Central memory CD4-positive, alpha-beta T cell (primary cell): ENCODE data around the gene ZFPM1.
"Not testable (repeated sequence)": the region's sequence is repeated elsewhere in the genome, so short reads cannot be mapped to it uniquely, and the experiment has no call there.

Experiments used
- DNase-seq: peaks from one replicate; pipeline ENCODE4 v3.0.0; 2022

ZFPM1 gene

DNA sequence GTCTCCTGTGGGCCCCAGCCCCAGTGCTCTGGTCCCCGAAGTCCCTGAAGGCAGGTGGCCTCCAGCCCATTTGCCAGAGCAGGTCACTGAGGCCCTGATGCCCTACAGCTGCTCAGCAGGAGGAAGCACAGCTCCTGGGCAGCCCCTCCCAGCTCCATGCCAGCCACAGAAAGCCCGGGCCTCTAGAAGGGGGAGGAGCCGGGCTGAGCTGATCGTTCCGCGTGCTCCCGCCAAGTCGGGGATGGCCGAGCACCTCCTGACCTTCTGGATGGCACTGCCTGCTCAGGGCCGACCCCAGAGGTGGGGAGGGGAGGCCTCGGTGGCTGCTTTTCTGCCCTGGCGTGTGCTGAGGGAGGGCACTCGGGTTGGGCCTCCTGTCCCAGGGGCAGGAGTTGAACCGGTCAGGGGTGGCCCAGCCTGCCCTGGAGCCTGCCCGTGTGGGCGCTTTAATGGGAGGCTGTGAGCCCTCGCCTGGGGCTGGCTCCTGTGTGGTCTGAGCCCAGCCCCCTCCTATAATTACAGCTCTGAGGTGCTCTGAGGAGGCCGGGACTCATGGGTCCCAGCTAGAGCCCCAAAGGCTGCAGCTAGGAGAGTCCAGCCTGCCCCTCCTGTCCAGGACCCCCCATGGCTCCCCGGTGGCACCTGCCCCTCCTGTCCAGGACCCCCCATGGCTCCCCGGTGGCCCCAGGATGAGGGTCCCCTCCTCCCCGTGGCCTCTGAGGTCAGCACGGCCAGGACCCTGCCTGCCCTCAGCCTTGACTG lies 29.7 kb downstream of the ZFPM1 start:
- DNase-seq, result no peak

DNA sequence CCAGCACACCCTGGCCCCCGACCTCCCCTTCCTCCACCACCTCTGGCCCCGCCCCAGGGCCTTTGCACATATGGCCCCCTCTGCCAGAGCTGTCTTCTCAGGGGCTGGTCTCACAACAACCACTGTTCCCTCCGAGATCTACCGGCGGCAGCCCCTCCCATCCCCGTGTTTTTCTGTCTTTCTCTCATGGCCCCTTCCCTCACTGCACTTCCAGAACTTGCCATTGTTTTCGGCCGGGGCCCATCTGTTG lies 30.2 kb downstream of the ZFPM1 start:
- DNase-seq, result no peak

DNA sequence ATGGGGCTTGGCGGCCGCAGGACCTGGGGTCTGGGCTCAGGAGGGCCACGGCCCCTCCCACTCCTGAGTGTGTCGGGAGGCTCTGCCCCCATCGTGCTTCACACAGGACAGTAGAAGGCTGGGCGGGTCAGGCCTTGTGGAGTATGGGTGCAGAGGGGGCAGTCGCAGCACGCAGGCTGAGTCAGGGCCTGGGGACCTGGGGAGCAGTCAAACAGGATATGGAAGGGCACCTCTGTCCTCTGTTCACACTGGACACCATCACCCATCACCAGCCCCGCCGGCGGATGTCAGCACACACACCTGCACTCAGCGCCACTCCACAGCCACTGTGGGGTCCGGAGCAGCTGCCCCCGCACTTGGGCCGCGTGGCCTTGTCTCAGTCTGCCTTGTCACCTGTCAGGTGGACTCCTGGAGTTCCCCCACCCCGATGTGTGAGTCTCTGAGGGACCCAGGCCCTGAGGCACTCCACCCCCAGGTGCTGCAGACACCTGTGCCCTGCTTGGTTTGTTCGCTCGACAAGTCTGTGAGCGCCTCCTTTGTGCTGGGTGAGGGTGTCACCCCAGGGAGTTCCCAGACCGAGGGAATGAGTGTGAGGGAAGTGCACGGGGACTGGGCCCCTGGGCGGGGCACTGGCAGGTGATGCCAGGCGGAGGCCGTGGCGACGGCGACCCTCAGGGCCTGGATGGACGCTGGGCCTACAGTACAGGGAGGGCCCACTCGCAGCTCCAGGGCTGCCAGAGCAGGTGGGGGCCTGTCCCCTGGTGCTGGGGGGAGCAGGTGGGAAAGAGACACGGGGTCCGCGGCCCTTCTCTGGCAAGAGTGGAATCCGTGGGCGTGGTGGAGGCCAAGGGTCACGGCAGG lies 31.7 kb downstream of the ZFPM1 start:
- DNase-seq, result no peak

DNA sequence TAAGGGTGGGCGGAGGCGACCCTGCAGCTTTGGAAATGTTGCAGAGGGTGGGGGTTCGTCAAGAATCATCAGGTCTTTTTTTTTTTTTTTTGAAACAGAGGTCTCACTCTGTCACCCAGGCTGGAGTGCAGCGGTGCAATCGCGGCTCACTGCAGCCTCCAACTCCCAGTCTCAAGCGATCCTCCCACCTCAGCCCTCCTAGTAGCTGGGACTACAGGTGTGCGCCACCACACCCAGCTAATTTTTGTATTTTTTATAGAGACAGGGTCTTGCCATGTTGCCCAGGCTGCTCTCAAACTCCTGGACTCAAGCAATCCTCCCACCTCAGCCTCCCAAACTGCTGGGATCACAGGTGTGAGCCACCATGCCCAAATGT lies 32.3 kb downstream of the ZFPM1 start:
- DNase-seq, result not testable (repeated sequence)

DNA sequence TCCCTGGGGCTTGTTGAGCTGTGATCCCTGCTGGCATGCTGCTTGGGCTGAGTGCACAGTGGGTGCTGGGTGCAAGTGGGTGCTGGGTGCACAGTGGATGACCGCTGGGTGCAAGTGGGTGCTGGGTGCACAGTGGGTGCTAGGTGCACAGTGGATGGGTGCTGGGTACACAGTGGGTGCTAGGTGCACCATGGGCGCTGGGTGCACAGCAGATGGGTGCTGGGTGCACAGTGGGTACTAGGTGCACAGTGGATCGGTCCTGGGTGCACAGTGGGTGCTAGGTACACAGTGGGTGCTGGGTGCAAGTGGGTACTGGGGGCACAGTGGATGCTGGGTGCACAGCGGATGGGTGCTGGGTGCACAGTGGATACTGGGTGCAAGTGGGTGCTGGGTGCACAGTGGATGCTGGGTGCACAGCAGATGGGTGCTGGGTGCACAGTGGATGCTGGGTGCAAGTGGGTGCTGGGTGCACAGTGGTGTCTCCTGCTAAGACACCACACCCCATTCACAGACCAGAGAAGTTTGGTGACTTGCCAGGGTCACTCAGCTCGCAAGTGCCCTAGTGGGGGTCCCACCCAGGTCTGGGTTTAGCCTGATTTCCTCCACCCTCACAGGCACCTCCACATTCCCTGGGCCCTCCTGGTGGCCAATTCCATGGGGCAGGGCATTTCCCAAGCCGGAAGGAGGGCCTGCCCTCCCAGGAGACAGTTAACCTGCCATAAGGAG lies 33.5 kb downstream of the ZFPM1 start:
- no peak for DNase-seq

DNA sequence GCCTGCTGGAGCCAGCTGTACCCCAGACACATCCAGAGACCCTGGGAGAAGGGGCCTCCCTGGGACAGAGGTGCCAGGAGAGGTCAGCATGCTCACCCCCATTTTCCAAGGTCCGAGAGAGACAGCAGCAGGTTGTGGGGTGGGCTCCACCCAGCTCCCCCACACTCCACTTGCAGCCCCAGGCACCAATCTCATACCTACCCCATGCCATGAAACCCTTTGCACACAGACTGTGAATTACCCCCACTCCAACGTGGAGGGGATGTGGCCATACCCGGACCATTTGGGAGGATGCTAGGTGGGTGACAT lies 34.0 kb downstream of the ZFPM1 start:
- DNase-seq, result no peak

DNA sequence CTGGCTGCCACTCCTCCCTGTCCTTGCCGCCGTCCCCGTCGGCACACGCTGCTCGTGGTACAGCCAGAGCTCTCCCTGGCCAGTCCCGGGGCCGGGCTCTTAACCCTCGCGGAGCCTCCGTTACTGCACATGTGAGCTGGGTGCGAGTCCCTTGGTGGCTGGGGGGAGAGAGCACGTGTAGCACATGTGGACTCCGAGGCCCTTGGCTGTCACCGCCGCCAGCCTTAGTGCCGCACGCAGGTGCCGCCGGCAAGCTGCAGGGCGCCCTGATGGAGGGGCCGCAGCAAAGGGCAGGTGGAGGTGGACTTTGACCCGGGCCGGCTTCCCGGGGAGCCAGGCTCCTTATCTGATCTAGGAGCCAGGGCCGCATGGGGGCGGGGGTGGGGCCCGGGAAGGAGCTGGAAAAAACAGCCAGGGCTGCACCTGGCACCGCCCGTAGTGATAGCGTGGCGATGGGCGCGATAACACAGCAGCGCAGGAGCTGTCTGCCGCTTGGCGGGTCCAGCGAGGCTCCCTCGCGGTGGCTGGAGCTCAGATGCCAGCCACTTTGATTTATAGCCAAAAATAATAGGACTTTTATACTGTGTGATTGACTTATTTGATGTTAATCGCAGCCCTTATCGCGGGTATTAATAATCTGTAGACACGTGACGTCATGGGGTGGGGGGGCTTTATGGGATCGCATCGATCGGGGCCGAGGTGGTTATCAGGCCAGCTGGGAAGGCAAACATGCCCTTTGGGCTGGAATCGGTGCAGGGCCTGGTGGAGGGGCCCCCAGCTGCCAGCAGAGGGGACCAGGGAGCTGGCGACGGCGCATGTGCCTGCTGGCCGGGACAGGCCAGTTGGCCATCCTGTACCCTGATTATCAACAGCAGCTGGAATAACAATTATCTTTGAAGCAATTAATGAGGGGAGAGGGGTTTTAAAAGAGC lies 35.1 kb downstream of the ZFPM1 start:
- DNase-seq, result no peak

DNA sequence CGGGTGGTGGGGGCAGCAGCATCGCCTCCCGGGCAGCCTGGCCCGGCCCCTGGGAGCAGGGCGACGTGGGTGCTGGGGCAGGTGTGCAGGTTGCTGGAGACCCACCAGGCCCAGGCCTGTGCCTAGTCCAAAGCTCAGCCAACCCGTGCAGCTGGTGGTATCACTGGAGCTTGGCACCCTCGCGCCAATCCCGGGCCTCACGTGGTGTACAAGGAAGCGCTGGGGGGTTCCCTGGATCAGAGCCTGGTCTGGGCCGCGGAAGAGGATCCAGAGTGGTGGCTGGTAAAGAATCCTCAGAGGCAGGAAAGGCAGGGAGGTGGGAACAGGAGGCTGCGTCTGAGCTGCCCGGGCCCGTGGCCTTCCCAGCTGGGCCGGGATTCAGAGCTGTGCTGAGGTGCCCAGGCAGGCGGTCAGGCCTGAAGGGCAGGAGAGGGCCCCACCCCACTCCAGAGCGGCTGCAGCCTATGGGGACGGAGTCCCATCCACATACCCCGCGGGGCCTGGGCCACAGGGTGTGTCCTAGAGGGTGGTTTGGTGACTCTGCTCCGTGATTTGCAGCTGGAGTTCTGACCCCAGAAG lies 36.2 kb downstream of the ZFPM1 start:
- DNase-seq, result no peak

DNA sequence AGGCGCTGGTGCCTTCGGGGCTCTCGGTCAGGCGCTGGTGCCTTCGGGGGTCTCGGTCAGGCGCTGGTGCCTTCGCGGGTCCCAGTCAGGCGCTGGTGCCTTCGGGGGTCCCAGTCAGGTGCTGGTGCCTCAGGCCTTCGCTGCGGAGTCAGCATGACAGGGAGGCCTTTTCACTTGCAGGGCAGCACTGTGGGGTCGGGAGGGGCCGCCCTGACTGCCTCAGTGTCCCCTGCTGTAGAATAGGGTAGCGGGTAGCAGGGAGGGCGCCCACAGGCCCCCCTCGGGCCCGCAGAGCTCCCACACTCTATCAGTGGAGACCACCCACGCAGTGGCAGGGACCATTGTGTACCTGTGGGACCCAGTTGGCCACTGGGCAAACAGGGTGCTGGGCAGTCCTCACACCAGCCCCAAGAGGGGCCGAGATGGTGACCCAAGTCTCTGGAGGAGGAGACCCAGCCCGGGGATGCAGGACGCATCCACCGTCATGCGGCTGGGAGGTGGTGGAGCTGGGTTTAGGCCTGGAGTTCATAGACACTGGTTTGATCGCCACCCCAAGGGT lies 38.0 kb downstream of the ZFPM1 start:
- DNase-seq, result no peak

DNA sequence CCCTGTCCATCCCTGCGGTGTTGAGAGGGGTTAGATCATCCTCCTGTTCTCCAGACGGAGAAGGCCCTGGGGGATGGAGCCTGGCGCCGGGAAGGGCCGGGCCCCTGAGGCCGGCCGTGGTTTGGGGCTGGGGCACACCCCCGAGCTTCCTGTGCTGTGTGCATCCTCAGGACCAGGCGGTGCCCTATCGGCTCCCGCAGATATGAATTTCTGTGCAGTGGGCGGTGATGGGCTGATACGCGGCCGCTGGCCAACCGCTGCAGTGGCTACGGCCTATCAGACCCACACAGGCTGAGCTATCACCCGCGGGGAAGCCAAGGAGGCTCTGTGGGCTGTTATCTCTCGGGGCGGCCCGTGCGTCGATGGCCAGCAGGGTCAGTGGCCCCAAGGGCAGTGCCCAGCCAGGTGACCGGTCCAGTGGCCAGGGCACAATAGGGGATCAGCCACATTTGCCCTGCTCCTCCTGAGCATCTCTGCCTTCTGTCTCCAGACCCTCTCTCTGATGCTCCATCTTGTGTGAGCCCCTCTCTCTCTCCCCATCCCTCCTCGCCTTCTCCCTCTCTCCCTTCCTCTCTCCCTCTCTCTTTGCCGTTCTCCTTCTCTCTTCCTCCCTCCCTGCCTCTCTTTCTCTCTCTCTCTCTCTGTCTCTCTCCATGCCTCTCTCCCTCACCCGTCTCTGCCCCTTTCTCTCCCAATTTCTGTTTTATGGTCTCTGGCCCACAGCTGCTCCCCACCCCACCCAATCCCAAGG lies 38.7 kb downstream of the ZFPM1 start:
- no peak for DNase-seq

DNA sequence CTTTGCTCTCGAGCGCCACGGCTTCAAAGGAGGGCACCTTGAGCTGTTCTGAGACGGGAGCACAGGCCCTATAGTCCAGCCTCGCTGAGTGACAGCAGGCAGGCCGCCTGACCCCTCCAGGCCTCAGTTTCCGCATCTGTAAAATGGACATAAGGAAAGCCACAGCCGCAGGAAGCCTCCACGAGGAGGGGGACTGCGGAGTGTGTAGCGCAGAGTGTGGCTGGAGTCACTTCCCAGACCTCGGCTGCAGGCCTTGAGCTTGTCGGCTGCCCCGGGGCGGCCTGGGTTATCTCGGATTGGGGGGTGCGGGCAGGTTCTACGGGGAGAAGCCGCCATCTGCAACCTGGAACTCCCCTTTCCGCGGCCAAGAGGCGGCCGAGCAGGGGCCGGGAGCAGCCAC lies 40.8 kb downstream of the ZFPM1 start:
- no peak for DNase-seq

DNA sequence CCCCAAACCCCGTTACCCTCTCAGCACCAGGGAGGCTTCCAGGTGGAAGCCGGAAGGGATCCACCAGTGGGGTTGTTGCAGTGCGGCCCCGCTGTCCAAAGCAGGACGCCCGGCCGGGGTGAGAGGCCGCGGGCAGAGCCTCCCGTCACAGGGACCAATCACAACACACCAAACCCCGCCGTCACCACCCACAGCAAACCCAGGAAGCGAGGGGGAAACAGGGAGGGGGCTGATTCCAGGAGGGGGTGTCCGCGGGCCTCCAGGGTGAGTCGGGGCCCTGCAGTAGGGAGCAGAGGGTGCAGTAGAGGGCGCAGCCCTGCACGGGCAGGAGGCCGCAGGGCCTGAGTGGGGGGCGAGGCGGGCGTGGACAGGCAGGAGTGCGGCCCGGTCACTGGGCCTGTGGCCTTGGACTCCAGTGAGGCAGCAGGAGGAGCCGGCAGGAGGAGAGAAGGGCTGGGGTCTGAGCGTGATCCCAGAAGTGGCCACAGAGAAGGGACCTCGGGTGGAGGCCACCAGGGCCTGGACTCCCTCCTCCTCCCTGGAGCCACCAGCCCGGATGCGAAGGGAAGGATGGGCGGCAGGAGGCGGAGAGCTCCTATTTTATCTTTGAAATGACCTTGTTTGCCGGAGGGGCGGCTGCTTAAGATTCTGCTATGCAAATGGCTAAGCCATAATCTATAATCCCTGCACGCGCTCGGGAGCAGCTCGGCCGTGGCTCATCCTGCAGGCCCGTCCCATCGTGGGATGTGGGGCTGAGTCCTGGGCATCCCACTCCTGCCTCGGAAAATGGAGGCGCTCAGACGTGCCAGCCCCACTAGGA lies 41.5 kb downstream of the ZFPM1 start:
- no peak for DNase-seq

DNA sequence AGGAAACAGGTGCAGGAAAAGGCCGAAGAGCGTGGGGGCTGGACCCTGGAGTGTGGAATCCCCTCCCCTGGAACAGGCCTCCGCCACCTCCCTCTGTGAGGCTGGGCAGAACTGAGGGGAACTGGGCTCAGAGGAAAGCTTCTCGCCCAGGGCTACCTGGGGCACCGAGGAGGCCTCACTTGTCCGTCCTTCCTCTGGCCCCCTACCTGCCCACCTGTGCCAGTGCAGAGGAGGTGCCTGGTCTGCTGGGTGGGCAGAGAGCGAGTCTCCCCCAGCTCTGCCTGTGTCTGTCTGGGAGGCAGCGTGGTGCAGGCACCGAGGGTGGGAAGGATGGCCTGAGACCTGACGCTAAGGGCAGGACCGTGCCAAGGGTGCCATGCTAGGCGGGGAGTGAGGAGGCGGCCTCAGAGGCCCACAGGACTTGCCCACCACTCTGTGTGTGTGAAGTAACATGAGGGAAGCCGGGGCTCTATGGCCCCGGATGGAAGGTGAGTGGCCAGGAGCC lies 42.2 kb downstream of the ZFPM1 start:
- no peak for DNase-seq

DNA sequence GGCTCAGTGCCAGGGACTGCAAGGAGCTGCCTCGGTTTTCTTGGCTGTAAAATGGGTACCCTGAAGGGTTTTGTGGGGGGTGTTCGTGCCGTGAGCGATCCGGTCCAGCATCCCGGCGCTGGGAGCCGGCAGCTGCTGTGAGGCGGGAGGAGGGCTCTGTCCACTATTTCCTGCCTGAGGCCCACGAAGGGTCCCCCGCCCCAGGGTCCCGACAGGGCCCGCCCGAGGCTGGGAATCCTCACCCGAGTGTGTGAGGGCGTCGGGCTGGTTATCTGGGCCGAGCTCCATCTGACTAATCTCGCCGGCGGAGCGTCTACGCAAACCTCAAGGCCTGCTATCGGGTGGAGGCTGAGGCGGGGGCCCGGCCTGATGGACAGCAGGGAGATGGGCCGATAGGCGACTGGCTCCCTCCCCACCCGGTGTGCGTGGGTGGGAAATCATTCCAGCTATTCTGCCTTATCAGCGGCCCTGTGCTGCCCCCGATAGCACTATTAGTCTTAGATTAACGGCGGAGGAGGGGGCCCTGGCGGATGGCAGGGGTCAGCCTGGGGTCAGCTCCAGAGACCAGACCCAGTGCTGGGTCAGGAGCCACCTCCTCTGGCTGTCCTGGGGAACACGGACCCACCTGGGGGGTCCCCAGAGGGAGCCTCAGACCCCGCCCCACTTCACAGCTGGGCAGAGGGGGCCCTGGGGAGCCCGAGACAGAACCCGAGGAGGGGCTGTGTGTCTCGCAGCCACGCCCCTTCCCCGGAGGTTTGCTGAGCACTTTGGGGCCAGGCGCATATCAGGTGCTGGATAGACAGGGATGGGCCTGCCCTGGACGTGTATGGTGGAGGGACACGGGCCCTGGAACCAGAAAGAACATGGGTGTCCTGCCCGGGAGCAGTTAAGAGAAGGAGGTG lies 44.7 kb downstream of the ZFPM1 start:
- no peak for DNase-seq

DNA sequence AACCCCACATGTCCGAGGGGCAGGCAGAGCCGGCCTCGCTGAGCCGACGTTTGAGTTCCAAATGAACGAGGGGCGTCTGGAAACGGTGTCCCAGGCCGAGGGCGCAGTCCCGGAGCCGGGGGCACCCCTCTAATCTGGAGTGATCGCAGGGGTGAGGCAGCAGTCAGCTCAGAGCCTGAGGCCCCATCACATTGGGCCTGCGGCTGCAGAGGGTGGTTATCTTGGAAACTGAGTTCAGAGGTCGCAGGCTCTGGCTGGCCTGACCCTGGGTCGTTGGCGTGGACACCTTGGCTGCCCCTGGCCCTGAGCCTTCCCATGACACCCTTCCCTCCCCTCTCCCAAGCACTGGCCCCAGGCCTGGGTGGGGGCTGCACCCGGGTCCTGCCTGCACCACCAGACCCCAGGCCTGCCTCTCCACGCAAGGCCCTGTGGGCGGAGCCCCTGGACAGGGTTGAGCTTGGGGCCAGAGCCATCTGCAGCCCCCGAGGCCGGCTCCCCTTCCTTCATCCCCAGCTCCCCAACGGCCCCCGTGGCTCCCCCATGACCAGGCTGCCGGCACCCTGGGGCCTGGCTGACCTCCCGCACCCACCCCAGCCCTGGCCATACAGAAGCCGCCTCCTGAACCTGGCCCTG lies 45.6 kb downstream of the ZFPM1 start:
- DNase-seq, result no peak

DNA sequence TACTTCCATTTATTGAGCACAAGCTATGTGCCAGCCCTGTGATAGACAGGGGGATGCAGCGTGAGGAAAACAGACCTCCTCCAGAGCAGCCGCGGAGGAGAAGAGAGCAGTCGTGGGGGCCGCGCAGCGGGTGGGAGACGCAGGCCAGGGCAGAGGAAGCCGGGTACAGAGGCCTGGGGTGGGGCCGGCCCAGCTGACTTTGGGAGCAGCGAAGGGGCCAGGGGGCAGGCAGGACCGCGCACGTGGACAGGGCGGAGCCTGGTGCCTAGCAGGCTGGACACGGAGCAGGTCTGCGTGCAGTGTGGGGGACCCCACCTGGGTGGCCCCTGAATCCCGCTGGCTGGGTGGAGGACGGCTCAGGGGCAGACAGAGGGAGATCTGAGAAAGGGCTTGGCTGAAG lies 46.2 kb downstream of the ZFPM1 start:
- no peak for DNase-seq

DNA sequence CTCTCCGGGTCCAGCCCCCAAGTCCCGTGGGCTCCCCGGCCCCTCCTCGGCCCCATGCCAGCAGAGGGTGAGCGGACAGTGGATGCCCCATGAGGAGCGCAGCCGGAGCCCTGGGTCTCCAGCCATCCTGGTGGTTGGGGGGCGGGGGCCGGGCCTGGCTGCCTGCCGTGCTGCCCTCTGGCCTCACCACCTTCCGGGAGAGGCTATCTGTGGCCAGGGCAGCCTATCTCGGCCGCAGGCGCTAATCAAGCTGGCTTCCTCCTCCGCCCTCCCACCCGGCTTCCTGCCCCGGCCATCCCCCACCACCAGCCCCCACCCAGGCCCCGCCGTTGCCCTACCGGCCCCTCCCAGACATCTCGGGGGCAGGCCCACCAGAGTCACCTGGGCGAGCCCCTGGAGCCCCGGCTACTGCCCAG lies 46.8 kb downstream of the ZFPM1 start:
- no peak for DNase-seq

DNA sequence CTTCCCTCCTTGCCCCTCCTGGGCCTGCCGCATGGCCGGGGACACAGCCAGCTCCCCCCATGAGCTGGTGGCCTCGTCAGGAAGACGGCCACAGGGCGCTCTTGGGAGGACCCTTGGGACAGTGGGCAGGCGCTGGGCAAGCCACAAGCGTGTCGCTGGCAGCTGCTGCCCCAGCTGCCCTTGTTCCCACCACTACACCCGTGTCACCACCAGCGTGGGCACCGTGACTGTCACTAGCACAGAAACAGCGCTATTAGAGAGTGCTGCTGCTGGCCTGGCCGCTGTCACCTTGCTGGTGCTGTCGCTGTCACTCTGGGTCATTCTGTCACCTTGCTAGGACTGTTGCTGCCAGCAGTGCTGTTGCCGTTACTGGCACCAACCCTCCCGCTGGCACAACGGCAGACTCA lies 47.2 kb downstream of the ZFPM1 start:
- DNase-seq, result no peak

DNA sequence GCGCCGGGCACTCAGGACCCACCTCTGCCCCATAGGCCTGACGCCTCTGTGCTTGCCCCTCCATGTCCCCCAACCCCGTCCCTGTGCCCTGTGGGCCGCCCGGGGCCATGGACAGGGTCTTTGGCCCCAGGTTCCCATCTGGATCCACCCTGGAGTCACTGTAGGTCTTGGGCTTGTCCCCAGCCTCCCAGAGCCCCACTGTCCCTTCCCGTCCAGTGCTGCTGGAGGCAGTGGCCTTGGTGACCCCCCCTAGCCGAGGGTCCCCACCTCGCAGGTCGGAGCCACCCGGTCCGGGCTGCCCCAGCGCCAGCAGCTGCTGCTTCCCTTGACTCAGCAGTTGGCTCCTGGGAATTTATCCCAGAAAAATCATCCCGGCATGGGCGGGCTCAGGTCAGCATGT lies 49.3 kb downstream of the ZFPM1 start:
- DNase-seq, result no peak
